Brain microvascular endothelial cell (primary cell): ENCODE measurements around the gene TTC34.

Source experiments
- DNase-seq: peaks from one replicate; pipeline ENCODE4 v3.0.0-alpha.2; 2020
- H3K27ac ChIP-seq: fragments of 250-450 bp; sonication (Bioruptor Pico); 2 replicates; pipeline ENCODE4 v1.5.1; 2020; ENCODE audit warnings: mild to moderate bottlenecking, moderate library complexity
- H3K27me3 ChIP-seq: fragments of 250-450 bp; sonication (Bioruptor Pico); replicated peaks from 2 replicates; pipeline ENCODE4 v1.5.1; 2020; ENCODE audit warnings: mild to moderate bottlenecking
- H3K36me3 ChIP-seq: fragments of 250-450 bp; sonication (Bioruptor Pico); replicated peaks from 2 replicates; pipeline ENCODE4 v1.5.1; 2020; ENCODE audit warnings: mild to moderate bottlenecking
- H3K4me3 ChIP-seq: 2 replicates; pipeline ENCODE4 v1.5.1; 2011; ENCODE audit warnings: low read depth, mild to moderate bottlenecking, control low read depth, low read length, moderate library complexity
- CTCF ChIP-seq: IDR thresholded peaks from 2 replicates; pipeline ENCODE4 v1.5.1; 2011; ENCODE audit warnings: low read depth, mild to moderate bottlenecking, moderate library complexity, low read length, control low read depth, inconsistent platforms; ENCODE audit errors: missing control alignments
- in situ Hi-C: cut with HindIII; loops from 2 replicates; pipeline ENCODE4 v1.10.0; 2017; ENCODE audit warnings: low sequenced_read_pairs, low pct_ligation_motif_present

Gene TTC34

GRCh38 chr1:2587860-2588571, 213.5 kb downstream of the TTC34 start:
- H3K27me3 ChIP-seq: no peaks in the 10 kb centered on the region
- peak overlapping the region; percentile 79 for H3K4me3 ChIP-seq
- no peak for TF ChIP-seq CTCF
- in situ Hi-C loops: no loop called here
- H3K36me3 ChIP-seq: no peaks in the 10 kb centered on the region
- no peak overlapping the region for H3K27ac ChIP-seq
- DNase-seq: no peak

GRCh38 chr1:2587071-2587859, 214.2 kb downstream of the TTC34 start:
- Histone ChIP-seq H3K36me3 (no peaks in the 10 kb centered on the region), H3K4me3 (peak overlapping the region; percentile 79), H3K27me3 (no peaks in the 10 kb centered on the region), H3K27ac (no peak overlapping the region)
- no peak for TF ChIP-seq CTCF
- in situ Hi-C loops: no loop called here
- DNase-seq: no peak

GRCh38 chr1:2586154-2587070, 215.1 kb downstream of the TTC34 start, which contains the start of gene PRXL2B:
Gene PRXL2B, plus strand, starts transcription at chr1:2586777. Its CDS starts 109 bp downstream, at chr1:2586886.
- peak within 1 kb of the TSS; percentile 79 for H3K4me3 ChIP-seq

More at GRCh38 chr1:2586154-2587070, 215.1 kb downstream of the TTC34 start, which contains the start of gene PRXL2B:
- no peaks in the 10 kb centered on the region for H3K27me3 ChIP-seq
- peak; percentile 99 for DNase-seq
- in situ Hi-C loops: no loop called here
- no peak for TF ChIP-seq CTCF
- H3K36me3 ChIP-seq: no peaks in the 10 kb centered on the region
- H3K27ac ChIP-seq: peak within 1 kb of the TSS; percentile 53
